LoVo (cell line): ENCODE data around the gene FCER2.

Source experiments
- DNase-seq: peaks from one replicate; pipeline ENCODE4 v3.0.0-alpha.2; 2016; ENCODE audit warnings: low spot score

FCER2 gene

GRCh38 chr19:7699417-7700401 is 2.2 kb downstream of the FCER2 start:
- peak; percentile 13 for DNase-seq

DNA sequence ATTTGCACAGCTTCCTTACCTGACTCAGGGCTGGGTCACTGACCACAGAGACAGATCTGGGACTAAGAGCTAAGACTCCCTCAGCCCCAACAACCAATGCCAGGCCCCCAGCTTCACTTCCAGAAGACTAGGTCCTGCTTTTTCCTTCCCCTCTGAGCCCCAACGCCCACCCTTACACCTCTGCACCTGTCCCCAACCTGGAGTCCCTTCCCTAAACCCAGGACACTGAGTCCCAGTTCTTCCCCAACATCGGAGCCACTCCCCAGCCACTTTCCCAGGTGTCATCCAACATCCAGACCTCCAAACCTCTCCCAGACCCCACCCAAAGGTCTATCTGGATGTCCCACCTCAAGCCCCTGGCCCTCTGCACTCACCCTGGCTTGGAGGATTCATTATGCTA is 2.9 kb downstream of the FCER2 start:
- DNase-seq = no peak

DNA sequence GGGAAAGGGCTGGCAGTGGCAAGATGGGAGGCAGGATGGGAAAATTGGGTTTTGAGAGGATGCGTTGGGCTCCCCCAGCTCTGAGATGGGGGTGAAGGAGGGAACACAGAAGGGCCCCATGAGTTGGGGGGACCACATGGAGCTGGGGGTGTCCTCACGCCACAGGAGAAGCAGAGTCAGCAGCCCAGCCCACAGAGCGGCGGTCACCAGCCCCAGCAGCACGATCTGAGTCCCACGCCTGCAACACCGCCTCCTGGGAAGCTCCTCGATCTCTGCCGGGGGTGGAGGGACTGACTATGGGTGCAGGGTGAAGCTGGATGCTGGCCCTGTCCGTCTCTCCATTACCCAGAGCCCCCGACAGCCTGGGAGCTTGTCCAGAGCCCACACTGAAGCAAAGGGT is 3.3 kb downstream of the FCER2 start:
- no peak for DNase-seq

DNA sequence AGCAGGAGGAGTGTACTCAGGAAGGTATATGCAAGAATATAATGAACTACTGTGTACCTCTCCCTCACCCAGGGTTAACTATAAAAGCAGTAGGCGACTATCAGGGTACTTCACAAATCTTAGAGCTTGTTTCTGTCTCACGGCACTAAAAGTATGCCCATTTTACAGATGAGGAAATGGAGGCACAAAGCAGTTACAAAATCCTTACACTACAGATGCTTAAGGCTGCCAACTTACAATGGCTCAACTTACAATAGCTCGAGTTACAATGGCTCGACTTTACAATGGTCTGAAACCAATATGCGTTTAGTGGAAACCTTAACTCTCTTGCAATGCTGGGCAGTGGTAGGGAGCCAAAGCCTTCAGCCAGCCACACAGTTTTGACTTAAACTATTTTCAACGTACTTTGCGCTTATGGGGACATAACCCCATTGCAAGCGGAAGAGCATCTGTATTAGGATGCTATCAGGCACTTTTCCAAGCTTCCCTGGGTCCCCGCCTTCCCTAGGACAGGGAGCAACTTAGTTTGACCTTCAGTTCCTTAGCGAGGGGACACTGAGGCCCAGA is 4.1 kb downstream of the FCER2 start:
- no peak for DNase-seq

GRCh38 chr19:7694499-7694898 is 7.4 kb downstream of the FCER2 start:
- DNase-seq = no peak

DNA sequence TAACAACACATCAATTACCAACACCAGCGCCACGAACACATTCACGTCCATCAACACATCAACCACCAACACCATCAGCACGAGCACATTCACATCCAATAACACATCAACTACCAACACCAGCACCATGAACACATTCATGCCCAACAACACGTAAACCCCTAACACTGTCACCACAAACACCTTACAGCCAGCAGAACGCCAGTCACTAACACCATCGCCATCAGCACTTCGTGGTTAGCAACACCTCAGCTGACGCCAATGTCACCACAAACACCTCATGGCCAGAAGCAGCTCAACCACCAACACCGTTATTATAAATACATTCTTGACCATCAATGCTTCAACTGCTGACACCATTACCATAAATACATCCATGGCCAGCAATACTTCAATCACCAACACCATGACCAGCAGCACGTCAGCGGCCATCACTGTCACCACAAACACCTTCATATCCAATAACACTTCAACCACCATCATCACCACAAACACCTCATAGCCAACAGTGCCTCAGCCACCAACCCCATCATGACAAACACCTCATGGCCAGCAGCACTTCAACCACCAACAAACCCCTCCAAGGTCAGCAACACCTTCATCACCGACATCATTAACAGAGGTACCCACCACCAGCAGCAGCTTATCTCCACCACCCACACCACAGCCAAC is 9.4 kb downstream of the FCER2 start:
- no peak for DNase-seq

DNA sequence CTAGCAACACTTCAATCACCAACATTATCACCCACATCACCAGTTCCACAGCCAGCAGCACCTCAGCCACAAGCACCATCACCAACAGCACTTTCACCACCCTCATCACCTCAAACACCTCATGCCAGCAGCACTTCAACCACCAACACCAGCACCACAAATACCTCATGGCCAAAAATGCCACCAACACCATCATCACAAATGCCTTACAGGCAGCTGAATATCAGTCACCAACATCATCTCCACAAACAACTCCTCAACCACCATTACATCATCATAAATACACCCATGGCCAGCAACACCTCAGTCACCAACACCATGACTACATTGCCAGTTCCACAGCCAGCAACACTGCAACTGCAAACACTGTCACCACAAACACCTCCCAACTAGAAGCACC is 10.4 kb downstream of the FCER2 start:
- no peak for DNase-seq

- DNase-seq = no peak
Measured at GRCh38 chr19:7690779-7691258, 11.1 kb downstream of the FCER2 start.

- no peak for DNase-seq
Measured at GRCh38 chr19:7689165-7689564, 12.8 kb downstream of the FCER2 start.

DNA sequence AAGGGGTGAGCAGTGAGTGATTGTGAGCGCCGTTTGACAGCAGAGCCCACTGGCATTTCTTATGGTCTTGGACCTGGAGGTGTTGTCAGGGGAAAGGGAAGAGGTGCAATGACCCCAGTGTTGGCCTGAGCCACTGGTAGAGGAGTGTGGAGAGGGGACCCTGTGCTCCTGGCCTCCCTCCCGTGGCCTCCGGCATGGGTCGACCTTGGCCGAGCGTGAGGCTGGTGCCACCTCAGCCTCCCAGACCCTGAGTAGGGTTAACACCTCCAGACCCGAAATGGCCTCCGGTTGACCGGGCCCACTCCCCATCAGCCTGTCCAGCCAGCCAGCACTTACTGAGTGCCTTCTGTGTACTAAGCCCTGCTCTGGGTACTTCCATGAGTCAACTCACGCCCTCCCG is 14.8 kb downstream of the FCER2 start:
- DNase-seq = no peak

DNA sequence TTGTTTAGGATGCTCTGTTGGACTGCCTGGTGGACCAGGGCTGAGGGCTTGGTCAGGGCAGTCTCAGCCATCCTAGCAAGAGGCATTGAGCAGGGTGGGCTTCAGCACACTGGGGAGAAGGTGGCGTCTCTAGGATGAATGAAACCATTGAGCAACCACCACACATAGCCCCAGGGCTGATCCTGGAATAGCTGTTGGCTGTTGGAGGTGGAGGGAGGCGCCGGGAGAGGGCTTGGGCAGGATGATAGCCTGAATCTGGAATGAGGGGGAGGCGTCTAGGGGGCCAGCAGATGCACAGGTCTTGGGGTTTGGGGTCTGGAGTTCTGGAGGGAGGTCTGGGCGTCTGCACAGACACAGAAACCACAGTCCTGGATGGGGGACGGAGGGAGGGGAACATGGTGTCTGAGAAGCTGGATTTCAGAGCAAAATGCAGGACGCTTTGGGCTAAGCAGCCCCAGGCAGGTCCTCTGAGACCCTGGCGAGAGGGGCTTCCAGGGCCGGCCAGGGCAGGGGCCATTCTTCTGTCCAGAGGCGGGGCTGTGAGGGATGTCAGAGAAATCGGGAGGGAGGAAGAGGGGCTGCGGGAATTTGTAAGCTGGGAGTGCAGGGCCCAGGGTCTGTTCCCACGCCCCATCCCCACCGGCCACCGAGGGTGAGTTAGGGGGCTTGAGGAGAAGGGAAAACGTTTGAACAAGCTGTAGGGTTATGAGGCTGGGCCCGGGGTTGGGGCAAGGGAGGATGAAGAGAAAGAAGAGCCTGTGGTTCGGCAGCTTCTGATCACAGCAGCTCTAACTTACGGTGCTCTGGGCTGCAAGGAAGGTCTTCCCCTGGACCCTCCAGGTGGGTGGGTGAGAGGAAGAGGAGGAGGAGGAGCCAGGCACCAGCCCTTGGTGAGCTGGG is 16.1 kb downstream of the FCER2 start:
- DNase-seq = no peak

GRCh38 chr19:7682175-7682855 is 19.6 kb downstream of the FCER2 start:
- no peak for DNase-seq

- DNase-seq = peak; percentile 63
Measured at GRCh38 chr19:7681340-7682174, 20.4 kb downstream of the FCER2 start.

DNA sequence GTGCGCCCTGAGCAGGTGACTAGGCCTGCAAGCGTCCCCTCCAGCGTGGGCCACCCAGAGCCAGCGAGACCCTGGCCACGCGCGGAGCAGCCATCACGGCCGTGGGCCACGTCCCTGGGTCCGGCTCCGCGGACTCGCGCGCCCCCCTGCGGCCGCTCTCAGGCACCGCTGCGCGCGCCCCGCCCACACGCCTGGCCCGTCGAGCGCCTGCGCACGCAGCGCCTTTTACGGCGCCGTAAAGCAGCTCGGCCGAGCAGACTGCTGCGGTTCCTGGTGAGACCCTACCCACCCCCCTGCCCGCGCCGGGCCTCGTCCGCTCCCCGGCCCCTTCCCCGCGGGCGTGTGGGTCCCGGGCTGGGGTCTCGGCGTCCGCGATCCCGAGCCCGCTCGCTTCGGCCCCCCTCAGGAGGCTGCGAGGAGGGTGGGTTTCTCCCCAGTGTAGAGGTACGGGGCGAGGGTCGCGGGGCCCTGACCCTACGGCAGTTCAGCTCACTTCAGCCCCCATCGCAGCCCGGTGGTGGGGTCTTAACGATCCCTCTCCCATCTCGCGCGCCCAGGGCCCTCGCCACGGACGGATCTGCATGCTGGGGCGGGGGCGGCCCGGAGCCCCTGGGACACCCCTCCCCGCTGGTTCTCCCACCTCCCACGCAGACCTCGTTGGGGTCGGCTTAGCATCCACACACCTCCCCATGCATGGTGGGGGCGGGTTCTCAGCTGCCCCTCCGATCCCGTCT is 21.2 kb downstream of the FCER2 start, which contains the start of gene TRAPPC5:
TRAPPC5 (plus strand) TSS at position 228 of the 734 bp plus-strand sequence. CDS start 1,421 bp downstream, outside the sequence.
- DNase-seq = peak; percentile 85

- no peak for DNase-seq
Measured at GRCh38 chr19:7679771-7680605, 21.9 kb downstream of the FCER2 start.

DNA sequence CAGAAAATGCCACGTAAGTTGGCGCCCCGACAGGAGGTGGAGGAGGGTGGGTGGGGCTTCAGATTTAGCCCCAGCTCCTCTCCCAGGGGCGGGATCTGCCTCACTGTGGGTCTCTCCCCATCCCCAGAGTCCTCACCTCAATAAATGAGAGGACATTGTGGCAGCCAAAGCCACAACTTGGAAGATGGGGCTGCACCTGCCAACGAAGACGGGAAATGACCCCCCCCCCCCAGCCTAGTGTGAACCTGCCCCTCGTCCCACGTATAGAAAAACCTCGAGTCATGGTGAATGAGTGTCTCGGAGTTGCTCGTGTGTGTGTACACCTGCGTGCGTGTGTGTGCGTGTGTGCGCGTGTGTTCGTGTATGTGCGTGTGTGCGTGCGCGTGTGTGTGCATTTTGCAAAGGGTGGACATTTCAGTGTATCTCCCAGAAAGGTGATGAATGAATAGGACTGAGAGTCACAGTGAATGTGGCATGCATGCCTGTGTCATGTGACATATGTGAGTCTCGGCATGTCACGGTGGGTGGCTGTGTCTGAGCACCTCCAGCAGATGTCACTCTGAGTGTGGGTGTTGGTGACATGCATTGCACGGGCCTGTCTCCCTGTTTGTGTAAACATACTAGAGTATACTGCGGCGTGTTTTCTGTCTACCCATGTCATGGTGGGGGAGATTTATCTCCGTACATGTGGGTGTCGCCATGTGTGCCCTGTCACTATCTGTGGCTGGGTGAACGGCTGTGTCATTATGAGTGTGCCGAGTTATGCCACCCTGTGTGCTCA is 22.8 kb downstream of the FCER2 start:
- DNase-seq = no peak

- DNase-seq = no peak
Measured at GRCh38 chr19:7677669-7678311, 24.1 kb downstream of the FCER2 start.
